ENCODE measurements around the gene SLF1. TPM values are rescaled to one million over a fixed set of nuclear protein-coding genes. Genes with fewer than 3 reads are reported as not detected.

Gene SLF1
- total and polyA plus RNA-seq, 2 of the 8 experiments (the other 6 are each of a cell fraction or from before 2014, with no cell fraction given) = 4.8 to 15.7 TPM

DNA sequence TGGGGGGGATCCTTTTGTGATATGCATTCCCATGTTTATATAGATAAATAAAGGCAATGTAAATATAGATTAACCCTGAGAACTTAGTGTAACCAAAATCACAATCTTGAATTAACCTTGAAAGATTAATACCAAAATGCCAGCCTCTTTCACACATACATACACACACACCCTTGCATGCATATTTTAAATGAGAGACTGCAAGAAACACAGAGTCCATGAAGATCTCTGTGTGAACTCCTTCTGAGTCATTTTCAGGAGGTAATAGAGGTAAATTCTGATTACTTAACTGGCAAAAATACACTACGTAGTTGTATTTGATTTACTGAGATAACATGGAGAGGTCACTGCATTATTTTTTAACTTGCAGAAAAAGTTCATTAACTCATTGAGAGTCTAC is 118.0 kb downstream of the SLF1 start (continued):
- TF ChIP-seq, protein P1, sequence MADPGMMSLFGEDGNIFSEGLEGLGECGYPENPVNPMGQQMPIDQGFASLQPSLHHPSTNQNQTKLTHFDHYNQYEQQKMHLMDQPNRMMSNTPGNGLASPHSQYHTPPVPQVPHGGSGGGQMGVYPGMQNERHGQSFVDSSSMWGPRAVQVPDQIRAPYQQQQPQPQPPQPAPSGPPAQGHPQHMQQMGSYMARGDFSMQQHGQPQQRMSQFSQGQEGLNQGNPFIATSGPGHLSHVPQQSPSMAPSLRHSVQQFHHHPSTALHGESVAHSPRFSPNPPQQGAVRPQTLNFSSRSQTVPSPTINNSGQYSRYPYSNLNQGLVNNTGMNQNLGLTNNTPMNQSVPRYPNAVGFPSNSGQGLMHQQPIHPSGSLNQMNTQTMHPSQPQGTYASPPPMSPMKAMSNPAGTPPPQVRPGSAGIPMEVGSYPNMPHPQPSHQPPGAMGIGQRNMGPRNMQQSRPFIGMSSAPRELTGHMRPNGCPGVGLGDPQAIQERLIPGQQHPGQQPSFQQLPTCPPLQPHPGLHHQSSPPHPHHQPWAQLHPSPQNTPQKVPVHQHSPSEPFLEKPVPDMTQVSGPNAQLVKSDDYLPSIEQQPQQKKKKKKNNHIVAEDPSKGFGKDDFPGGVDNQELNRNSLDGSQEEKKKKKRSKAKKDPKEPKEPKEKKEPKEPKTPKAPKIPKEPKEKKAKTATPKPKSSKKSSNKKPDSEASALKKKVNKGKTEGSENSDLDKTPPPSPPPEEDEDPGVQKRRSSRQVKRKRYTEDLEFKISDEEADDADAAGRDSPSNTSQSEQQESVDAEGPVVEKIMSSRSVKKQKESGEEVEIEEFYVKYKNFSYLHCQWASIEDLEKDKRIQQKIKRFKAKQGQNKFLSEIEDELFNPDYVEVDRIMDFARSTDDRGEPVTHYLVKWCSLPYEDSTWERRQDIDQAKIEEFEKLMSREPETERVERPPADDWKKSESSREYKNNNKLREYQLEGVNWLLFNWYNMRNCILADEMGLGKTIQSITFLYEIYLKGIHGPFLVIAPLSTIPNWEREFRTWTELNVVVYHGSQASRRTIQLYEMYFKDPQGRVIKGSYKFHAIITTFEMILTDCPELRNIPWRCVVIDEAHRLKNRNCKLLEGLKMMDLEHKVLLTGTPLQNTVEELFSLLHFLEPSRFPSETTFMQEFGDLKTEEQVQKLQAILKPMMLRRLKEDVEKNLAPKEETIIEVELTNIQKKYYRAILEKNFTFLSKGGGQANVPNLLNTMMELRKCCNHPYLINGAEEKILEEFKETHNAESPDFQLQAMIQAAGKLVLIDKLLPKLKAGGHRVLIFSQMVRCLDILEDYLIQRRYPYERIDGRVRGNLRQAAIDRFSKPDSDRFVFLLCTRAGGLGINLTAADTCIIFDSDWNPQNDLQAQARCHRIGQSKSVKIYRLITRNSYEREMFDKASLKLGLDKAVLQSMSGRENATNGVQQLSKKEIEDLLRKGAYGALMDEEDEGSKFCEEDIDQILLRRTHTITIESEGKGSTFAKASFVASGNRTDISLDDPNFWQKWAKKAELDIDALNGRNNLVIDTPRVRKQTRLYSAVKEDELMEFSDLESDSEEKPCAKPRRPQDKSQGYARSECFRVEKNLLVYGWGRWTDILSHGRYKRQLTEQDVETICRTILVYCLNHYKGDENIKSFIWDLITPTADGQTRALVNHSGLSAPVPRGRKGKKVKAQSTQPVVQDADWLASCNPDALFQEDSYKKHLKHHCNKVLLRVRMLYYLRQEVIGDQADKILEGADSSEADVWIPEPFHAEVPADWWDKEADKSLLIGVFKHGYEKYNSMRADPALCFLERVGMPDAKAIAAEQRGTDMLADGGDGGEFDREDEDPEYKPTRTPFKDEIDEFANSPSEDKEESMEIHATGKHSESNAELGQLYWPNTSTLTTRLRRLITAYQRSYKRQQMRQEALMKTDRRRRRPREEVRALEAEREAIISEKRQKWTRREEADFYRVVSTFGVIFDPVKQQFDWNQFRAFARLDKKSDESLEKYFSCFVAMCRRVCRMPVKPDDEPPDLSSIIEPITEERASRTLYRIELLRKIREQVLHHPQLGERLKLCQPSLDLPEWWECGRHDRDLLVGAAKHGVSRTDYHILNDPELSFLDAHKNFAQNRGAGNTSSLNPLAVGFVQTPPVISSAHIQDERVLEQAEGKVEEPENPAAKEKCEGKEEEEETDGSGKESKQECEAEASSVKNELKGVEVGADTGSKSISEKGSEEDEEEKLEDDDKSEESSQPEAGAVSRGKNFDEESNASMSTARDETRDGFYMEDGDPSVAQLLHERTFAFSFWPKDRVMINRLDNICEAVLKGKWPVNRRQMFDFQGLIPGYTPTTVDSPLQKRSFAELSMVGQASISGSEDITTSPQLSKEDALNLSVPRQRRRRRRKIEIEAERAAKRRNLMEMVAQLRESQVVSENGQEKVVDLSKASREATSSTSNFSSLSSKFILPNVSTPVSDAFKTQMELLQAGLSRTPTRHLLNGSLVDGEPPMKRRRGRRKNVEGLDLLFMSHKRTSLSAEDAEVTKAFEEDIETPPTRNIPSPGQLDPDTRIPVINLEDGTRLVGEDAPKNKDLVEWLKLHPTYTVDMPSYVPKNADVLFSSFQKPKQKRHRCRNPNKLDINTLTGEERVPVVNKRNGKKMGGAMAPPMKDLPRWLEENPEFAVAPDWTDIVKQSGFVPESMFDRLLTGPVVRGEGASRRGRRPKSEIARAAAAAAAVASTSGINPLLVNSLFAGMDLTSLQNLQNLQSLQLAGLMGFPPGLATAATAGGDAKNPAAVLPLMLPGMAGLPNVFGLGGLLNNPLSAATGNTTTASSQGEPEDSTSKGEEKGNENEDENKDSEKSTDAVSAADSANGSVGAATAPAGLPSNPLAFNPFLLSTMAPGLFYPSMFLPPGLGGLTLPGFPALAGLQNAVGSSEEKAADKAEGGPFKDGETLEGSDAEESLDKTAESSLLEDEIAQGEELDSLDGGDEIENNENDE (IDR thresholded peaks at IDR 0.05; ENCODE audit: insufficient replicate concordance, low read length) = no peak
- TF ChIP-seq CBX8 (IDR thresholded peaks at IDR 0.05; ENCODE audit: borderline replicate concordance, low read depth, low read length) = no peak
- no peak for TF ChIP-seq POLR2AphosphoS5 (IDR thresholded peaks at IDR 0.05; ENCODE audit: low read depth, low read length)
- TF ChIP-seq MAFK (IDR thresholded peaks at IDR 0.05; ENCODE audit: low read depth, low read length) = no peak
- TF ChIP-seq YY1 (IDR thresholded peaks at IDR 0.05; ENCODE audit: low read depth, low read length) = no peak
- no peak for TF ChIP-seq POLR2A (IDR thresholded peaks at IDR 0.05; ENCODE audit: control extremely low read depth in 1 of 2, low read depth in 2 of 2, low read length in 2 of 2)
